ENCODE results near the gene SLIT3. TPM values are rescaled to one million over a fixed set of nuclear protein-coding genes. Genes with fewer than 3 reads are reported as not detected.

Gene SLIT3
- total and polyA plus RNA-seq, 9 of the 15 experiments (the other 6 are each of a cell fraction or from before 2014, with no cell fraction given) = 0.01 to 0.04 TPM; not detected in 7

DNA sequence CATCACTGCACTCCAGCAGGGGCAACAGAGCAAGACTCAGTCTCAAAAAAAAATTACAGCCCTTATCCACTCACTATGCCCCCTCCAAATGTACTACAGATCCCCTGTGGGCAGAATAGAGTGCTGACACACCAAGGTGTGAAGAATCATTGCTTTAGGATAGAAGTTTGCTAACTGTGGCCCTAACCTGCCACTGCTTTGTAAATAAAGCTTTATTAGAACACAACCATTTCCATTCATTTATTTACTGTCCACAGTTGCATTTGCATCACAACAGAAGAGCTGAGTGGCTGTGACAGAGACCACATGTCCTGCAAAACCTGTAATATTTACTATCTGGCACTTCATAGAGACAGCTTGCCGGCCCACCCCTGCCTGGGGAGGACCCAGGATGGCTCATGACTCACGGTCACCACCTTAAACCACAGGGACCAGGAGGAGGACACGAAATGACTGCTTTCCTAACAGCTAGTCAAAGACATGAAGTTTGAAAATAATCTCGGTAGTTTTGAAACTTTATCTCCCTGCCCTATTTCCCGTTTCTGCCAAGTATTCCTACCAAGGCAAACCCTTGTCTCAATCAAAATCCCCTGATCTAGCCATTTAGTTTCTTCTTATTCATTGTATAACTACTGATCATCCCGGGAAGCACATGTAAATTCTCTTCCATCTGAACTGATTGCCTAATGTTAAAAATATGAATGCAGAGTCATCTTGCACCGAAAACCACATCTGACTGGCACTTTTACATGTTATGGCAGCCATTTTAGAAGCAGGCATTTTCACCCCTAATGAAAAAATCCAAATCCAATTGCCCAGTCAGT is 206.1 kb downstream of the SLIT3 start:
- FAIRE-seq (no peak), DNase-seq (ENCODE audit: extremely low read depth in 1 of 4, low spot score in 3 of 4) (no peak), ATAC-seq (no peak)
- no peaks in the 10 kb centered on the region for H3K4me1 ChIP-seq (replicated peaks in 1 of 2; ENCODE audit: control insufficient read depth in 2 of 2, insufficient read depth in 2 of 2, low read length in 2 of 2)
- 3% methylated on average over 7 of the region's 7 CpGs for WGBS (ENCODE audit: insufficient coverage, low coverage, missing lambda C conversion rate)
- CTCF ChIA-PET (ENCODE audit: low intra/inter-chr PET ratio) = no interaction called here
- H3K27me3 ChIP-seq (ENCODE audit: control insufficient read depth in 2 of 2, insufficient read depth in 2 of 2, low read length in 2 of 2) = peaks cover 0 to 8% of the 10 kb centered on the region in 2 experiments; a peak in 1 of 5 replicates
- POLR2A ChIA-PET = interaction anchor here (1.0 kb wide), 1 partner anchor 105 kb away, joined by 3 read pairs; no protein-coding TSS in a partner anchor
- H4K20me1 ChIP-seq (replicated peaks; ENCODE audit: control insufficient read depth, insufficient read depth, low read length) = 0 out of 2 replicates have a peak, but pooled peaks cover 4% of the 10 kb centered on the region
- in situ Hi-C loops (cut with MboI) (no loop called here), intact Hi-C loops (cut with micrococcal nuclease) (no loop called here)
- H3K9me3 ChIP-seq (replicated peaks; ENCODE audit: control insufficient read depth, insufficient read depth, low read depth, low read length) = no peaks in the 10 kb centered on the region
- H3K79me2 ChIP-seq (ENCODE audit: control insufficient read depth, insufficient read depth, low read length) = no peaks in the 10 kb centered on the region
- no peak overlapping the region for H3K4me3 ChIP-seq
- no peak overlapping the region for H3K9ac ChIP-seq (ENCODE audit: insufficient read depth in 1 of 2, low read depth in 2 of 2, low read length in 2 of 2)
- BruUV-seq (replicated peaks) = no TSS peak
- no peak overlapping the region for H3K4me2 ChIP-seq (ENCODE audit: insufficient read depth, low read length)
- H3K9me1 ChIP-seq (ENCODE audit: control insufficient read depth, insufficient read depth, low read length) = no peaks in the 10 kb centered on the region
- H3K36me3 ChIP-seq (ENCODE audit: control insufficient read depth, insufficient read depth, low read length) = no peaks in the 10 kb centered on the region
- H3K27ac ChIP-seq (ENCODE audit: extremely low read depth, low read depth, low read length) = no peak overlapping the region
- no peak overlapping the region for H2AFZ ChIP-seq (ENCODE audit: low read depth, low read length)
- TF ChIP-seq HLTF (IDR thresholded peaks at IDR 0.05) = no peak
- no peak for TF ChIP-seq ZFPM2 (CRISPR knock-in tag; IDR thresholded peaks at IDR 0.05)
- no peak for TF ChIP-seq ARID1B (IDR thresholded peaks at IDR 0.05)
- no peak for TF ChIP-seq HNRNPH1 (optimal IDR thresholded peaks at IDR 0.05; ENCODE audit: low read depth, low read length)
- no peak for TF ChIP-seq ZZZ3 (IDR thresholded peaks at IDR 0.05)
- TF ChIP-seq POLR2H (tag; IDR thresholded peaks at IDR 0.05; ENCODE audit: low read depth) = no peak
- TF ChIP-seq ZBTB40 (IDR thresholded peaks at IDR 0.05) = peak; percentile 77
- TF ChIP-seq ZBTB40 (CRISPR knock-in tag; IDR thresholded peaks at IDR 0.05) = no peak
- TF ChIP-seq PHF8 (IDR thresholded peaks at IDR 0.05; ENCODE audit: borderline replicate concordance, low read length) = no peak
